B cell (primary cell): ENCODE data around the gene MTUS2.

Experiments
- CTCF ChIP-seq: fragments of 200-600 bp; IDR thresholded peaks from one replicate; pipeline ENCODE4 v1.8.0; 2022; ENCODE audit warnings: antibody characterized with exemption, mild to moderate bottlenecking
- EZH2 ChIP-seq: IDR thresholded peaks from 2 replicates; pipeline ENCODE4 v1.6.1; 2012; ENCODE audit warnings: borderline replicate concordance, low read depth, mild to moderate bottlenecking, moderate library complexity, low read length; ENCODE audit not compliant: insufficient read depth, poor library complexity, severe bottlenecking

DNA sequence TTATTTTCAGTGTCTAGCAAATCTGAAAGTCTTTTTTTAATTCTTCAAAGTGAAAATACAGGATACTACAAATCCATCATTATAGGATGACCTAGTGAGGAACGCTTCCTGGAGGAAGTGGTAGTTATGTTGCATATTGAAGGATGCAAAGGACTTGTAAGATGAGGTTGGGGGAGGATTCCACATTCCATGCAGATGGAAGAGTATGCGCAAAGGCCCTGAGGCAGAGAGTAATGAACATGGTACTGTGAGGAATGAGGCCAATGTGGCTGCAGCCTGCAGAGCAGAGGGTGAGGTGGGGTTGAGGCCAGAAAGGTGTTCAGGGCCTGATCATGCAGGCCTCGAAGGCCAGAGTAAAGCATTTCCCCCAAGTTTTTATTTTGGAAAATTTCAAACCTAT lies 202.8 kb downstream of the MTUS2 start:
- no peak for TF ChIP-seq CTCF
- TF ChIP-seq EZH2 = no peak
